ENCODE measurements around the gene SURF2. TPM values are rescaled to one million over a fixed set of nuclear protein-coding genes. Genes with fewer than 3 reads are reported as not detected.

The SURF2 gene
- polyA plus RNA-seq, 1 donor: 12.2 TPM

- DNase-seq (ENCODE audit: low read depth): no peak
These were observed 2.8 kb upstream of the SURF2 start for GRCh38 chr9:133353548-133353947.

GRCh38 chr9:133354766-133355165, 1.6 kb upstream of the SURF2 start:
- no peak for DNase-seq (ENCODE audit: low read depth)

- no peak for DNase-seq (ENCODE audit: low read depth)
These were observed 431 bp upstream of the SURF2 start for GRCh38 chr9:133355881-133356357.

- DNase-seq (ENCODE audit: low read depth): no peak
These were observed 1.3 kb downstream of the SURF2 start for GRCh38 chr9:133357656-133358055.

GRCh38 chr9:133359399-133360175, 3.2 kb downstream of the SURF2 start:
- DNase-seq (ENCODE audit: low read depth): no peak

- no peak for DNase-seq (ENCODE audit: low read depth)
These were observed 4.3 kb downstream of the SURF2 start for GRCh38 chr9:133360400-133361393.

GRCh38 chr9:133361507-133362092, 5.2 kb downstream of the SURF2 start:
- no peak for DNase-seq (ENCODE audit: low read depth)

GRCh38 chr9:133362359-133363044, 6.2 kb downstream of the SURF2 start:
- no peak for DNase-seq (ENCODE audit: low read depth)

GRCh38 chr9:133366435-133366834, 10.1 kb downstream of the SURF2 start:
- no peak for DNase-seq (ENCODE audit: low read depth)

GRCh38 chr9:133367221-133367620, 10.9 kb downstream of the SURF2 start:
- no peak for DNase-seq (ENCODE audit: low read depth)

GRCh38 chr9:133367778-133368177, 11.4 kb downstream of the SURF2 start:
- no peak for DNase-seq (ENCODE audit: low read depth)

GRCh38 chr9:133368249-133368881, 12.0 kb downstream of the SURF2 start:
- DNase-seq (ENCODE audit: low read depth): no peak

- no peak for DNase-seq (ENCODE audit: low read depth)
These were observed 13.1 kb downstream of the SURF2 start for GRCh38 chr9:133369422-133369821.

GRCh38 chr9:133369933-133370332, 13.6 kb downstream of the SURF2 start:
- DNase-seq (ENCODE audit: low read depth): no peak

GRCh38 chr9:133370685-133371084, 14.3 kb downstream of the SURF2 start:
- no peak for DNase-seq (ENCODE audit: low read depth)

GRCh38 chr9:133371261-133371711, 14.9 kb downstream of the SURF2 start:
- no peak for DNase-seq (ENCODE audit: low read depth)

- DNase-seq (ENCODE audit: low read depth): no peak
These were observed 15.8 kb downstream of the SURF2 start for GRCh38 chr9:133372144-133372543.

GRCh38 chr9:133374612-133375115, 18.3 kb downstream of the SURF2 start:
- no peak for DNase-seq (ENCODE audit: low read depth)

- no peak for DNase-seq (ENCODE audit: low read depth)
These were observed 18.9 kb downstream of the SURF2 start for GRCh38 chr9:133375116-133375723.
